NCI-H446 treated with DMSO at 0.1 percent for 48 hours (cell line): ENCODE results near the gene NF2.
"Not testable (repeated sequence)": the region's sequence is repeated elsewhere in the genome, so short reads cannot be mapped to it uniquely, and the experiment has no call there.

ENCODE experiments used
- DNase-seq: peaks from one replicate; lab custom pipeline; 2025; lab: John Stamatoyannopoulos, UW

The NF2 gene

GRCh38 chr22:29603358-29604075, at the start of gene NF2:
TSS of gene NF2 (plus strand) at chr22:29603633. CDS start at chr22:29603999, 366 bp downstream.
- DNase-seq: peak; percentile 99

DNA sequence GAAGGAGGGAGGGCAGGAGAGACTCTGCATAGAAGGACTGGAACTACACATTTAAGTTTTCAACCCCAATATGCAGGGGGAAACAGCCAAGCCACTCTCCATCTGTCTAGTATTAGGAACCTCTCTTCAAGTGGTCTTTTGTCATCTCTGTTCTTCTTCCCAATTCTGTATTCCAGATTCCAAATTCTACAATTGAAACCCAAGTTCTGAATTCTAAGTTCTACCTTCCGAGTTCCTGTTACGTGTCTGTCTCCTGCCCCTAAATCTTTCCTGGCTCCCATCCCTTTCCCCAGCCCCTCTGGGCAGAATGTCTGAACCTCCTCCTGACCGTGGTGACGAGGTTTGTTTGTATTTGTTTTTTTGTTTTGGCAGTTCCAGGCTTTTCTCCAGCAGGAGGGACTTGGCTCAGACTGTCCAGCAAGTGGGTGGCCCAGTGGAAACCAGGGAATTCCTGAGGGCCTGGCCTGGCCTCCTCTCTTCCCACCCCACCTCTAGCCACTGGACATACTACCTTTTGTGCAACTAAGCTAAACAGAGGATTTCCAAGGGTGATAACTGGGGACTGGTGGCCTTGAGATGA, 48.3 kb upstream of the NF2 start:
- DNase-seq: no peak

GRCh38 chr22:29559030-29559429, 44.4 kb upstream of the NF2 start:
- DNase-seq: no peak

- DNase-seq: no peak
Measured at GRCh38 chr22:29559853-29560252, 43.6 kb upstream of the NF2 start.

DNA sequence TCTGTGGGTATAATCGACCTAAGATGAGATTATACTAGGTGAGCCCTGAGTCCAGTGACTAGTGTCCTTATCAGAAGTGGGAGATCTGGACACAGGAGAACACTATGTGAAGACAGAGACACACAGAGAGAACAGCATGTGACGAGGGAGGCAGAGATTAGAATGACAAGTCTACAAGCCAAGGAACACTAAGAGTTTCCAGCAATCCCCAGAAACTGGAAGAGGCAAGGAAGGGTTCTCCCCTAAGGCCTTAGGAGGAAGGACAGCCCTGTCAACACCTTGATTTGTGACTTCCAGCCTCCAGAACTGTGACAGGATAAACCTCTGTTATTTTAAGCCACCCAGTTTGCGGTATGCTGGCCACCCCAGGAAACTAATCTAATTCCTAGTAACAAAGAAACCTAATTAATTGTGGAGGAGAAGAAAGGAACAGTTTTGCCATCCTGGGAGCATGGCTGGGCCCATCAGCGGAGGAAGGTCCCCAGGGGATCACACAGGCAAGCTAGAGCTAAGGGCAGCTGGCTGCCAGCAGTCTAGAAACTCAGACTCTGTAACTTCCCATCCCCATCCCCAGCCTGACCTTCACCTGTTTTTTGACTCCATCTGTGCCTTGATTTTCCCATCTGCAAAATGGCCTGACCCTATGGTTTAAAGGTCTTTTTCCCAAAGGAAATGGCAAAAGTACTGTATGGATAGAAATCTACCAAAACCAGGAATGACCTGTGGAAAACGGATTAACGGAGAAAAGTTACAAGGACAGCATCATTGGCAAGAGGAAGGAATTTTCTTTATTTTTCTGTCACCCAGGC, 39.6 kb upstream of the NF2 start:
- DNase-seq: no peak

GRCh38 chr22:29566513-29566912, 36.9 kb upstream of the NF2 start:
- DNase-seq: not testable (repeated sequence)

DNA sequence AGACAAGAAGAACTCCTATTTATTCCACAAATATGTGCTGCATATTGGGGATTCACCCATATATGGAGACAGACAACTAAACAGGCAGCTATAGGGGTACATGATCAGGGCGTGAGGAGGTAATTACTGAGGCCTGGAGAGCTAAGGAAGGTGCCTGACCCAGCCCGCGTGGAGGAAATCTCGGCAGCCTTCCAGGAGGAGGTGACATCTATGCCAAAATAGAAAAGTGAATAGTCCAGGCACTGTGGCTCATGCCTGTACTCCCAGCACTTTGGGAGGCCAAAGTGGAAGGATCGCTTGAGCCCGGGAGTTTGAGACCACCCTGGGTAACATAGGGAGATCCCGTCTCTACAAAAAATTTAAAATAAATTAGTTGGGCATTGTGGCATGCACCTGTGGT, 36.1 kb upstream of the NF2 start:
- no peak for DNase-seq

DNA sequence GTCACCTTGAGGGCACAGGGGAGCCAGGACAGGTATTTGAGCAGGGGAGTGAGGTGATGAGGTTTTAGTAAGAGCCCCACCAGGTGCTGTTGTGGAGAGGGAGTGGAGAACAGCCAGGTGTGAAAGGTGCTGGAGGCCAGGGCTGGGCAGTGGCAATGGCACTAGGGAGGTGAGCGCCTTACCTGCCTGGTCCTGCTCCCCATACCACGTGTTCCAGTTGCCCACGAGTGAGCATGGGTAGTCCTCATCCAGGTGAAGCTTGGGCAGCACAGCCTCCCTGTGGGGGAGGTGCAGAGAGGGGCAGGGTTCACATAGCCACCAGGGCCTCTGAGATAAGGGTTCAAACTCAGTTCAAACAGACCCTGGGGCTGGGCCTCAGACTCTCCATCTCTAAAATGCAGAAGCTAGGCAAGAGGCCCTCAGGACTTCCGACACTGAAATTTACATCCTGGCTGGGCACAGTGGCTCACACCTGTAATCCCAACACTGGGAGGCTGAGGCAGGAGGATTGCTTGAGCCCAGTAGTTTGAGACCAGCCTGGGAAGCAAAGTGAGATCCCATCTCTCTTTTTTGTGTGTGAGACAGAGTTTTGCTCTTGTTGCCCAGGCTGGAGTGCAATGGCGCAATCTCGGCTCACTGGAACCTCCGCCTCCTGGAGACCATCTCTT, 34.3 kb upstream of the NF2 start:
- DNase-seq: no peak

DNA sequence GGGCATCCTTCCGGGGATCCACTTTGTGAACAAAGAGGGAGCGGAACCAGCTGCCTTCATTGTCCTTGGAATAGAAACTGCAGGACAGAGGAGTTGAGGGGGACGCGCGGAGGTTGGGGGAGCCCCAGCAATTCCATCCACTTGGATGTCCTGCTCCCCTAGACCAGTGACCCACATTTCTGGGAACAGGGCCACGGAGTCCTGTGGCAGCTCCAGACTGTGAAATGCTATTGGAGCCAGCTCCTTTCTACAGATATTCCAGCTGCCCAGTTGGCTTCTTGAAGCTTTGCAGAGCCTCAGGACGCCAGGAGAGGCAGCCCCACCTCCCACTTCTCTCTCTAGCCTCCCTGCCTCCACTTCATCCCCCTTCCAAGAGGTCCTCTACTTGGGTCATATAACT, 33.0 kb upstream of the NF2 start:
- DNase-seq: no peak

GRCh38 chr22:29570912-29571549, 32.4 kb upstream of the NF2 start:
- no peak for DNase-seq

DNA sequence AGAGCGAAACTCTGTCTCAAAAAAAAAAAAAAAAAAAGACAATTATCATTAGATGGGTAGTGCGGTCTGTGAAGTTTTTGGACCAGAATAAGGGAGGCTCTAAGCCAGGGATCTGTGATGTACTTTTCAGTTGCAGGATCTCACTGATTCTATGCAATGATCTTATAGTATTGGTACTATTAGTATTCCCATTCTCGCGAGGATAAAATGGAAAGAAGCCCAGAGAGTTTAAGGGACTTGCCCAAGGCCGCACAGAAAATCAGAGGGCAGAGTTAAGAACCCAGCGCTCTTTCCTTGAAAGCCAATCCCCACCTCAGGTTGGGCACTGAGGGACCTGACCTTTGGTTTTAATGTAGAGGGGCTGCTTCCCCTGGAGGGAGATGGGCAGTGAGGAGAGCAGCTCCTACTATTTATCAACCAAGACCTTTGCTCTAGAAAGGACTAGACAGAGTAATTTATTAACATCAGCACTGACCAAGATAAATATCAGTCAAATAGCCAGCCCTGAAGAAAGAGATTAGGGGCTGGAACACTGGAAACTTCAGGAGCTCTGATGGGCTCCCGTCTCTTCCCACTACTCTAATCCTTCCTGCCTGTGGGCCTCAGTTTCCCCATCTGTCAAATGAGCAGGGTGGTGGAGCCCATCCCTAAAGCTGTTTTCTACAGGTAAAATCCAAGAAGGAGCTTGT, 28.5 kb upstream of the NF2 start:
- DNase-seq: no peak

GRCh38 chr22:29578462-29579200, 24.8 kb upstream of the NF2 start:
- no peak for DNase-seq

DNA sequence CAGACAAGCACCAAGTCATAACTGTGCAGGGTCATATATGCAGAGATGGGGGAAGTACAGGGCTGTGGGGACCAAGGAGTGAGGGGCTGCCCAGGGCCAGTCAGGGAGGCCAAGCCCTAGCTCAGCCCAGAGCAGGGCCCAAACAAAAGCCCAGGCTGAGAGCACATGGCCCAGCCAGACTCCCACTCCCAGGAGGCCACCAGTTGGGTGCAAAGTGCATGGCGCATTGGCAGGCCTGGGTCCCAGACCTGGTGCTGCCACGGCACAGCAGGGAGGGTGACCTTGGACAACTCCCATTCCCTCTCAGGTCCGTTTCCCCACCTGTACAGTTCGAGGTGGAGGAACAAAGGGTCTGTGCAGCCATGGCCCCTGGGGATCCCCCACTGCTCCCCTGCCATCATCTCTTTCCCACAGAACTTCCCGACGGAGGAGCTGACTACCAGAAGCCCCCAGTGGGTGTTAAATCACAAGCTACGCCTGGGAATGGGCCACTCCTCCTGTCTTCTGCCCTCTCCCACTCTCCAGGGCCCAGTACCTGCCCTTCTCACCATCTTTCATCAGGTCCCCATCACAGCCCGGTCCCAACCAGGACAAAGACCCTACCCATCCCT, 23.1 kb upstream of the NF2 start:
- no peak for DNase-seq

GRCh38 chr22:29581799-29582198, 21.6 kb upstream of the NF2 start:
- no peak for DNase-seq

- DNase-seq: no peak
Measured at GRCh38 chr22:29584975-29585374, 18.5 kb upstream of the NF2 start.

DNA sequence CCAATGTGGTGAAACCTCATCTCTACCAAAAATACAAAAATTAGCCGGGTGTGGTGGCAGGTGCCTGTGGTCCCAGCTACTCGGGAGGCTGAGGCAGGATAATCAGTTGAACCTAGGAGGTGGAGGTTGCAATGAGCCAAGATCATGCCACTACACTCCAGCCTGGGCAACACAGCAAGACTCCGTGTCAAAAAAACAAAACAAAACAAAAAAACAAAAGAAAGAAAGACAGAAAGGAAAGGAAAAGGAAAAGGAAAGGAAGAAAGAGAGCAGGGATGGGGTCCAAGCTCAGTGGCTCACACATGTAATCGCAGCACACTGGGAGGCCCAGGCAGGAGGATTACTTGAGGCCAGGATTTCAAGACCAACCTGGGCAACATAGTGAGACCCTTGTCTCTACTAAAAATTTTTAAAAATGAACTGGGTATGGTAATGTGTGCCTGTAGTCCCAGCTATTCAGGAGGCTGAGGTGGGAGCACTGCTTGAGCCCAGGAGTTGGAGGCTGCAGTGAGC, 17.2 kb upstream of the NF2 start:
- not testable (repeated sequence) for DNase-seq

- peak; percentile 71 for DNase-seq
Measured at GRCh38 chr22:29587938-29588699, 15.3 kb upstream of the NF2 start.

- no peak for DNase-seq
Measured at GRCh38 chr22:29593923-29594322, 9.5 kb upstream of the NF2 start.

GRCh38 chr22:29594447-29594846, 9.0 kb upstream of the NF2 start:
- DNase-seq: not testable (repeated sequence)
